GM12865 (cell line): Measurements from ENCODE around the gene ZNF575.
"Not testable (repeated sequence)": the region's sequence is repeated elsewhere in the genome, so short reads cannot be mapped to it uniquely, and the experiment has no call there.

Experiments
- DNase-seq: peaks from one replicate; pipeline ENCODE4 v3.0.0; 2010; ENCODE audit warnings: low read depth
- H3K4me3 ChIP-seq: 2 replicates; pipeline ENCODE4 v1.5.1; 2011; ENCODE audit warnings: mild to moderate bottlenecking, low read depth, low read length, control low read depth
- TF ChIP-seq, protein P1 (sequence below): IDR thresholded peaks from 2 replicates; pipeline ENCODE4 v1.5.1; 2011; ENCODE audit warnings: low read length, control low read depth, low read depth, inconsistent platforms; ENCODE audit not compliant: insufficient read depth; ENCODE audit errors: missing control alignments

ZNF575 gene

DNA sequence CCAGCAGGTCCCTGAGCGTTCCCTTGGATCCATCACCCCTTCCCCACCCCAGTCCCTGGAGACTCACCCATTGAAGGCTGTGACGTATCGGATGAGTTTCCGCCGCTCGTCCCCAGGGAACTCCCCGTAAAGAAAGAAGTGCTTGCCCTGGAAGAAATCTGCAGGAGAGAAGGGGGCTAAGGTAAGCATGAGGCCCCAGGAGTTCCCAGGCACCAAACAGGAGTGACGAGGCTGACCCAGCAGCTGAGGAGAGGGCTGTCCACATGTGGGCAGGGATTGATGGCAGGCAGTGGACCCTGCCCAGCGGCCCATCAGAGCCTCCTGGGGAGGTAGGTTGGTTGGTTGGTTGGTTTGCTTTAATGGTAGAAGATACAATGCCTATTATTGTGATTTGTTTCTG is 11.1 kb downstream of the ZNF575 start:
- TF ChIP-seq, protein P1, sequence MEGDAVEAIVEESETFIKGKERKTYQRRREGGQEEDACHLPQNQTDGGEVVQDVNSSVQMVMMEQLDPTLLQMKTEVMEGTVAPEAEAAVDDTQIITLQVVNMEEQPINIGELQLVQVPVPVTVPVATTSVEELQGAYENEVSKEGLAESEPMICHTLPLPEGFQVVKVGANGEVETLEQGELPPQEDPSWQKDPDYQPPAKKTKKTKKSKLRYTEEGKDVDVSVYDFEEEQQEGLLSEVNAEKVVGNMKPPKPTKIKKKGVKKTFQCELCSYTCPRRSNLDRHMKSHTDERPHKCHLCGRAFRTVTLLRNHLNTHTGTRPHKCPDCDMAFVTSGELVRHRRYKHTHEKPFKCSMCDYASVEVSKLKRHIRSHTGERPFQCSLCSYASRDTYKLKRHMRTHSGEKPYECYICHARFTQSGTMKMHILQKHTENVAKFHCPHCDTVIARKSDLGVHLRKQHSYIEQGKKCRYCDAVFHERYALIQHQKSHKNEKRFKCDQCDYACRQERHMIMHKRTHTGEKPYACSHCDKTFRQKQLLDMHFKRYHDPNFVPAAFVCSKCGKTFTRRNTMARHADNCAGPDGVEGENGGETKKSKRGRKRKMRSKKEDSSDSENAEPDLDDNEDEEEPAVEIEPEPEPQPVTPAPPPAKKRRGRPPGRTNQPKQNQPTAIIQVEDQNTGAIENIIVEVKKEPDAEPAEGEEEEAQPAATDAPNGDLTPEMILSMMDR = no peak
- DNase-seq = no peak
- H3K4me3 ChIP-seq = no peak overlapping the region

DNA sequence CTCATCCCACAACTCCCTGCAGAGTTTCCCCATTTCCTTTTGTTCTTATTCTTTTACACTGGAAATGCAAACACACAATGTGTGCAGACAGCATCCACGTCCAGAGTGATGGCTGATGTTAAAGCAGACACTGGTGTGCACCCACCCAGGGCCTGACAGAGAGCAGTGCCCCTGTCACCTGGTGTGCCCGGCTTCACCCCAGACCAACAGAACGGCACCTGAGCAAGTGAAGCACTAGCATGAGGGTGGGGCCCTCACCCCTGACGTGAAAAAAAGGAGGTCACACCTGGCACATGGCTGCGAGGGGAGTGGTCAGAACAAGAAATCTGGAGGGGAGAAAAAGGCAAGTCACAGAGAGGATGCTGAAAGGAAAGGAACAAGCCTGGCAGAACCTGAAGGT is 12.3 kb downstream of the ZNF575 start:
- TF ChIP-seq, protein P1 = no peak
- no peak overlapping the region for H3K4me3 ChIP-seq
- DNase-seq = no peak

DNA sequence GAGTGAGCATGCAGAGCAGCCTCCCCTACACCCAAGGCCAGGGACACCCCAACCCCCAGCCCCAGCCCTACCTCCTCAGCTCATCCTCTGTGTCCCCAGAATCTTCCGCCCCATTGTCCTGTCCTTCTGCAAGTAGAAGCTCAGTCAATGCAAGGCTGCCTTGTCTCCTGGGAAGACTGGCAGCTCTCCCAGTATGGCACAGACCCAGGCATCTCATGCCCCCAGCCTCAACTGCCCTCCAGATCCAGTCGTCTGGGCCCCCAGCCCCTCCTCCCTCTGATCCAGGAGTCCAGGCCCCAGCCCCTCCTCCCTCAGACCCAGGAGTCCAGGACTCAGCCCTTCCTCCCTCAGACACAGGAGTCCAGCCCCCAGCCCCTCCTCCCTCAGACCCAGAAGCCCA is 13.0 kb downstream of the ZNF575 start:
- H3K4me3 ChIP-seq = no peak overlapping the region
- TF ChIP-seq, protein P1 = no peak
- no peak for DNase-seq

DNA sequence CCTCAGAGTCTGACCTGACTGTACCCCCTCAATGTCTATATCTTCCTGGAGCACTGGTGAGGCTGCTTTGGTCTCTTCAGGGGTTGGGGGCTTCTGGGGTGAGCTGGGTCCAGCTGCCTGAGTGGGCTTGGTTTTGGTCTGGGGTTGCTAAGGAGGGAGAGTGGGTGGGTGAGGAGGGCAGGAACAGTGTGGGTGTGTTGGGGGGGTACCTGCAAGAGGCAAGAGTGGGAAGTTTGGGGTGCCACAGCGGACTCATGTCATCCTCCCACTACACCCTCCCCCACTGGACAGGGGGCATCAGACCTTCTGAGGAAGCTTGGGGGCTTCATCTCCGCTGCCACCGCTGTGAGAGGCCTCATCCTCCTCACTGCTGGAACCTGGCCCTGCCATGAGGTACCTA is 13.6 kb downstream of the ZNF575 start:
- H3K4me3 ChIP-seq = no peak overlapping the region
- TF ChIP-seq, protein P1 = no peak
- no peak for DNase-seq

DNA sequence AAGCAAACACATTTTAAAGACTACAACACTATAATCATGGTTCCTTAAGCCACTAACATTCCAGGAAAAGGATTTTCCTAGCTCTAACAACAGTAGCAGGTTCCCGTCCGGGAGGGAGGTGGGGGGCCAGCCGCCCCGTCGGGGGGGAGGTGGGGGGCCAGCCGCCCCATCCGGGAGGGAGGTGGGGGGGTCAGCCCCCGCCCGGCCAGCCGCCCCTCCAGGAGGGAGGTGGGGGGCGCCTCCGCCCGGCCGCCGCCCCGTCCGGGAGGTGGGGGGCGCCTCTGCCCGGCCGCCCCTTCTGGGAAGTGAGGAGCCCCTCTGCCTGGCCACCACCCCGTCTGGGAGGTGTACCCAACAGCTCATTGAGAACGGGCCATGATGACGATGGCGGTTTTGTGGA is 14.9 kb downstream of the ZNF575 start:
- H3K4me3 ChIP-seq, DNase-seq: not testable (repeated sequence)

DNA sequence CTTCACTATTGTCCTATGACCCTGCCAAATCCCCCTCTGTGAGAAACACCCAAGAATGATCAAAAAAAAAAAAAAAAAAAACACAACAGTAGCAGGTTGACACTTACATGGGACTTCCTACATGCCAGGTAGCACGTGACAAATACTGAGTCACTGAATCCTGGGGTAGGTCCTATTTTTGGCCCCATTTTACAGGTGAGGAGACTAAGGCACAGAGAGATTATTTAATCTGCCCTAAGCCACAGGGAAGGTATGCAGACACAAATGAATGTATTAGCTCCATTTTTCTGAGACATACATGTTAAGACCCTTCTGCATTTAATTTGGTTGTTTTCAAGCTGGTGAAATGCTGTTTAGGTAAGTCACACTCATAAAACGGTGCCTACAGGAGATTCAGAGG is 15.7 kb downstream of the ZNF575 start:
- no peak for DNase-seq
- TF ChIP-seq, protein P1 = no peak
- H3K4me3 ChIP-seq = no peak overlapping the region

DNA sequence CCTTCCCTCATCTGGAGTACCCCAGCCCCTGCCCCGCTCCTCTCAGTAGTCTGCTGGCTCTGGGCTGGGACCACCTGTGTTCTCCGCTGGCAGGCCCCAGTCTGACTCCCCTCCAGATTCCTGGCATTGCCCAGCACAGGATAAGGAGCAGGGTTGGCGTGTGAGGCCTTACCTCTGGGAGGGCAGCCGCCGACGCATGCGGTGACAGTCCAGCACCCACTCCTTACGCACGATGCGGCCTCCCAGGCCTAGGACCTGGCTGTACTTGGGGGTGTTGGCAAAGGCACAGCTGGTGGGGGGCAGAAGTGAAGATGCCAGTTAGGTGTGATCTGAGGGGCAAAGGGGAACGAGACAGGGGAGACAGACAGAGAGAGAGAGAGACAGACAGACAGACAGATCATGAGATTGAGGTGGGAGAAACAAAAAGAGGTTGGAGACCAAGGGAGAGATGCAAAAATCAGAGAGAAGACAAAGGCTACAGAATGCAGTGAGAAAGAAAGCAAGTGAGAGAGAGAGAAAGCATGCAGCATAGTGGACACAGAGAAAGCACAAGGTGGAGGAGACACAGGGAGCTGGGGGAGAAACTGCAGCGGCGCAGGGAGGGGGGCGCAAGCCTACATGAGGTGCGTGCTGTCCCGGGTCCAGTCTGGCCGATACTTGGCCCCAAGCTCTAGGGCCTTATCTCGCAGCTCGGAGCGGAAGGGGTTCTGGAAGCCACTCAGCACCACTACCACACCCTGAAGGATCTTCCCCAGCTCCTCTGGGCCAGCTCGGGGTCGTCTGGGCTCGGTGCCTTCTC is 18.6 kb downstream of the ZNF575 start:
- DNase-seq = no peak
- H3K4me3 ChIP-seq = no peak overlapping the region
- TF ChIP-seq, protein P1 = no peak
